ENCODE measurements around the gene OGN.

GRCh38 chr9:92360083-92360482 lies 44.3 kb downstream of the OGN start:
- TF ChIP-seq, protein P1, sequence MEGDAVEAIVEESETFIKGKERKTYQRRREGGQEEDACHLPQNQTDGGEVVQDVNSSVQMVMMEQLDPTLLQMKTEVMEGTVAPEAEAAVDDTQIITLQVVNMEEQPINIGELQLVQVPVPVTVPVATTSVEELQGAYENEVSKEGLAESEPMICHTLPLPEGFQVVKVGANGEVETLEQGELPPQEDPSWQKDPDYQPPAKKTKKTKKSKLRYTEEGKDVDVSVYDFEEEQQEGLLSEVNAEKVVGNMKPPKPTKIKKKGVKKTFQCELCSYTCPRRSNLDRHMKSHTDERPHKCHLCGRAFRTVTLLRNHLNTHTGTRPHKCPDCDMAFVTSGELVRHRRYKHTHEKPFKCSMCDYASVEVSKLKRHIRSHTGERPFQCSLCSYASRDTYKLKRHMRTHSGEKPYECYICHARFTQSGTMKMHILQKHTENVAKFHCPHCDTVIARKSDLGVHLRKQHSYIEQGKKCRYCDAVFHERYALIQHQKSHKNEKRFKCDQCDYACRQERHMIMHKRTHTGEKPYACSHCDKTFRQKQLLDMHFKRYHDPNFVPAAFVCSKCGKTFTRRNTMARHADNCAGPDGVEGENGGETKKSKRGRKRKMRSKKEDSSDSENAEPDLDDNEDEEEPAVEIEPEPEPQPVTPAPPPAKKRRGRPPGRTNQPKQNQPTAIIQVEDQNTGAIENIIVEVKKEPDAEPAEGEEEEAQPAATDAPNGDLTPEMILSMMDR (IDR thresholded peaks at IDR 0.05), result no peak
- no peak for TF ChIP-seq POLR2A (IDR thresholded peaks at IDR 0.05)
